ENCODE measurements around the gene SLC26A8.
"Not testable (repeated sequence)": the region's sequence is repeated elsewhere in the genome, so short reads cannot be mapped to it uniquely, and the experiment has no call there.

Gene SLC26A8

DNA sequence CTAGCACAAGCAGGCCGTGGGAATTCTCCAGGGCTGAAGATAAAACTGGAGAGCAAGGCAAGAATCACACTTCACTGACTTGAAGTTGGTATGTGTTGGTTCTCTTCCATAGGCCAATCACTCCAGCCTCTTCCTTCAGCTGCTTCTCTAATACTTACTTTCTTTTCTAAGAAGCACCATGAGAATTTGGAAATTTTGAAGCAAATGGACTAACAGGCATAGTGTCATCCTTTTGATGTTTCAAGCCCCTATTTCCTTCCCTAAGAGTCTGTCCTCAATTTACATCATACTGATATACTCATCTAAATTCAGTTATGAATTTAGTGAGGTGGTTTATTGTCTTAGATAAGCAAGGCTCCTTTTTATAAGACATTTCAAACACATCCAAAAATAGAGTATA is 24.0 kb downstream of the SLC26A8 start:
- no peak for DNase-seq

DNA sequence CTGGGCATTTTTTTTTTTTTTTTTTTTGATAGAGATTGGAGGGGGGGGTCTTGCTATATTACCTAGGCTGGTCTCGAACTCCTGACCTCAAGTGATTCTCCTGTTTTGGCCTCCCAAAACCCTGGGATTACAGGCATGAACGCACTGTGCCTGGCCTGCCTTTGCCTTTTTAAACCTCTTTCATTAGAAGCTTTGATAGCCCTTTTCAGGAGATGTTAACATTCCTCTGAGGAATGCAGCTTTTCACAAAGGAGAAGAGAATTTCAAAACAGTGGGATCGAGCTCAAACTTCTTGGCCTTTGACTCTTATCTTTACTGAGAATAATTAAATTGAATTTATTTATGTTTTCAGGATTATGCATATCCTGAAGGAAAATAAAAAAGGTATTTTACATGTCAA is 31.3 kb downstream of the SLC26A8 start:
- DNase-seq: no peak

DNA sequence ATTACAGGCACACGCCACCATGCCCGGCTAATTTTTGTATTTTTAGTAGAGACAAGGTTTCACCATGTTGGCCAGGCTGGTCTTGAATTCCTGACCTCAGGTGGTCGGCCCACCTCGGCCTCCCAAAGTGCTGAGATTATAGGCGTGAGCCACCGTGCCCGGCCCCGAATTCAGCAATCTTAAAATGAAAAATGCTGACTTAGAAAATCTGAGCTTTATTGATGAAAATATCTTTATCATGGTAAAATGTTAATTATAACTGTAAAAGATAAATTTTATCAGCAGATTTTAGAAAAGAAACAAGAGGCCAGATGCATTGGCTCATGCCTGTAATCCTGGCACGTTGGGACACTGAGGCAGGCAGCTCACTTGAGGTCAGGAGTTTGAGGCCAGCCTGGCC is 36.4 kb downstream of the SLC26A8 start:
- not testable (repeated sequence) for DNase-seq

DNA sequence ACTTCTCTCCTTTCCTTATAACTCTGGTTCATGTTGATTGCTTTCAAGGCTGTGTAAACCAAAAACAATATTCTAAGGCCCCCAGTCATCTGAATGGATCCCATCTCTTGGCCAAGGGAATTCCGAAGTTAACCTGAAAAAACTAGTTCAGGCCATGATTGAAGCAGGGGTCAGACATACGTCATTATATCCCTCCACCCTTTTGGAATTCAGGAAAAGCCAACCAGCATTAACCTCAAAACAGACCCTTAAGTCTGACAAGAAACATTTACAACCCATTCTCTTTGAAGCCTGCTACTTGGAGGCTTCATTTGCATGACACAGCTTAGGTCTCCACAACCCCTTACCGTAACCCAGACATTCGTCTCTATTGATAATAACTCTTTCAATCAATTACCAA is 39.7 kb downstream of the SLC26A8 start:
- no peak for DNase-seq

DNA sequence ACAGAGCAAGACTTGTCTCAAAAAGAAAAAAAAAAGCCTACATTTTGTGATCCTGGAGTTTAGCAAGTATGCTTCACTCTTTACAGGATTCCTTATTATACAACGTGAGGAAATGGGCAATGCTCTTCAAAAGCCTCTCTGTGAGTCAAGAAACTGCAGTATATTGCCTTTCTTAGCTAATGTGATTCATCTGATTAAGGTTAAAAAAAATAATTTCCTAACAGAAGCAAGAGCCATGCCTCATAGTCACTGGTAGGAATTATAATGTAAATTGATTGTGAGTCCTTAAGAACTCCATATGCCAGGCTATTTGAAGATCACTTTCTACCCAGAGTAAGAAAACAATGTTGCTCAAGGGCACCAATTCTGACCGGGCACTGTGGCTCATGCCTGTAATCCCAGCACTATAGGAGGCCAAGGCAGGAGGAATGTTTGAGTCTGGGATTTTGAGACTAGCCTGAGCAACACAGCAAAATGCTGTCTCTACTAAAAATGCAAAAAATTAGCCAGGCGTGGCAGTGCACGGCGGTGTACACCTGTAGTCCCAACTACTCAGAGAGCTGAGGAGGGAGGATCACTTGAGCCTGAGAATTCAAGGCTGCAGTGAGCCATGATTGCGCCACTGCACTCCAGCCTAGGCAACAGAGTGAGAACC is 43.3 kb downstream of the SLC26A8 start:
- DNase-seq: no peak

DNA sequence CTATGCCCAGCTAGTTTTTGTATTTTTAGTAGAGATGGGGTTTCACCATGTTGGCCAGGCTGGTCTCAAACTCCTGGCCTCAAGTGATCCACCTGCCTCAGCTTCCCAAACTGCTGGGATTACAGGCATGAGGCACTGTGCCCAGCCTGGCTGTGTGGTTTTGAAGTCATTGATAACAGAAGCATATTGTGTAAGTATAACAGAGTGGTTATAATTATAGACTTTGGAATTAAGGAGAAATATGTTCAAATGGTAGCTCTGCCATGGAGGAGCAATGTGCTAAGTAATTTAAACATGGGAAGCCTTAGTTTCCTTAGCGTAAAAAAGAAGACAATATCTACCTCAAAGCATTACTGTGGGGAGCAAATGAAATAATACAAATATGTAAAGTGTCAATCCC is 44.3 kb downstream of the SLC26A8 start:
- not testable (repeated sequence) for DNase-seq

DNA sequence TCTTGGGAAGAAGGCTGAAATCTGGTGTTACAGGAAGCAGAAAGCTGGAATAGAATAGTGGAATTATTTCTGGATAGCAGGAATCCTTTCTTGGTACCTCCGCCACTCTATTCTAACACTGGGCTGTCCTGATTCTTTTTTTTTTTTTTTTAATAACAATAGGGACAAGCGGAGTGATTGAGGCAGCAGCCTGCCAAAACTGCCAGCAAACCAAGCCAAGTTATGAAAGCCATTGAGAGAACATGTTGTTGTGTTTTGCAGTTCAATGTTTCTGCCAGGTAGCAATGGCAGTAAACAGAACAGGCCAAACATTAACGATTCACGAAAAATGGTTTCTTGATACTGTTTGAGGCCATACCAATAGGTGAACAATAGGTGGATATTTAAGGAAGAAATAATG is 47.1 kb downstream of the SLC26A8 start:
- no peak for DNase-seq

DNA sequence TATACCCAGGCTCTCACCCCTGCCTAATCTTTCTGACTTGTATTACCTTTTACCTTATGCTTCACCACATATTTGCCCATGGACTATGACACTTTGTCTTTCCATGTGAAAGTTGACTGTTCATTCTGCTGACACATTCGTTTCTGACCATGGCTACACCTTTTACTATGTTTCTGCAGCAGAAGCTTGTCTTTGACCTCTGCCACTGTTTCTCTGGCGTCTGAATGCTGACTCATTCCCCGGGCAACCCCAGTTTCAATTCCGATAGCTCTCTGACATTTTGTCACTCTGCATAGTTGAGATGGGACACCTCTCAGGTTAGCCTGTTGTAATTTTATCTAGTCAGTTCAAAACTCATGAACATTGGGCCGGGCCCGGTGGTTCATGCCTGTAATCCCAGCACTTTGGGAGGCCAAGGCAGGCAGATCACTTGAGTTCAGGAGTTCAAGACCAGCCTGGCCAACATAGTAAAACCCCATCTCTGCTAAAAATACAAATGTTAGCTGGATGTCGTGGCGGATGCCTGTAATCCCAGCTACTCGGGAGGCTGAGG is 50.7 kb downstream of the SLC26A8 start:
- DNase-seq: no peak

DNA sequence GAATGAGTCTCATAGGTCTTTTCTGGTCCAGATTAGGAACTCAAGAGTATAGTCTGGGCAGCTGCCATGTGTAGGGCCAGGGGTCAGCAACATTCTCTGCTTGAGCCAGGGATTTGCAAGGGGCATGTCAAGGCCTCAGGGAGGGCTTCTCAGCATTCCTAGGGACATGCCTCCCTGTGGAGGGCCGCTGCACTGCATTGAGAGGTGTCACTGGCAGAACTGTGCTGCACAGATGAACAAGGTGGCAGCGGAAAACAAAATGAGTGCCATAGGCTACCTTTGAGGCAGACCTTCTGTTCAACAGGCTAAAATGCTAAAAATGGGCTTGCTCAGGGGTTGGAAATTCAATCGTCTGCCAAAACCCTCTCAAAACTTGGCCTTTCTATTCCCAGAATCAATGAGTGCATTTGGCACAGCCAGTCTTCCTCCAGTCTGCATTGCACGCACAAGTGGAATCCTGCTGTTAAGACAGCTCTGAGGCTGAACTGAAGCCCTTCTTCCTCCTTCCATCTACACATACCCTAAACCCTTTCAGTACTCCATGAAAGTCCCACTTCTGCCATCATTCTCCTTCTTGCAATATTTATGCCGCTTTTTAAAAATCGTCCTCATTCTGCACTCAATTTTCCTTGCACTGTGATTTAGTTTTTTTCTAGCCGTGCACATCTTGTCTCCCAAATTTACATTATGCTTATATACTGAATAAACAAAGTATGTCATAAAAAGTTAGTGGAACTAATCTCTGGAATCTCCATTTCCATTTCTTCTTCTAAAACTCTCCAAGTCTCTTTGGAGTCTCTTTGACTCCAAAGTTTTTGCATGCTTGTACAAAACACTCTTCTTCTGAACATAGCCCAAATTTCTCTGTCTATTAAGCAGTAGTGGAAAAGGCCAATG is 51.7 kb downstream of the SLC26A8 start:
- DNase-seq: no peak

DNA sequence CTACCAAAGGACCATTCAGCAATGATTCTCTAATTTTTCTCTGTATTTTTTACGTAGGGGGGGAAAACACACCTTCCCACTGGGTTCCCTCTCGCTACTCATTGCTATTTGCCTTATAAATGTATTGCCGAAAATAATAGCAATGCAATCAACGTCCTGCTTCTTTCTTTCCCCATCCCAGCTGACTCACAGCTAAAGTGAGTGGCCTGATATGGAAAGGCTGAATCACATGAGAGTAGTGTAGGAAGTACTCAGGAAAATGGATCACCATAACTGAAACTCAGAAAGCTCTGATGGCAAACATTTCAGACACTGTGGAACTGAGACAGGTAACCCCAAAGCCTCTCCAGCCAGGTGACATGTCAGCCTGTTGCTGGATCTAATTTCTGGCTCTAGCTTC is 54.3 kb downstream of the SLC26A8 start:
- no peak for DNase-seq

DNA sequence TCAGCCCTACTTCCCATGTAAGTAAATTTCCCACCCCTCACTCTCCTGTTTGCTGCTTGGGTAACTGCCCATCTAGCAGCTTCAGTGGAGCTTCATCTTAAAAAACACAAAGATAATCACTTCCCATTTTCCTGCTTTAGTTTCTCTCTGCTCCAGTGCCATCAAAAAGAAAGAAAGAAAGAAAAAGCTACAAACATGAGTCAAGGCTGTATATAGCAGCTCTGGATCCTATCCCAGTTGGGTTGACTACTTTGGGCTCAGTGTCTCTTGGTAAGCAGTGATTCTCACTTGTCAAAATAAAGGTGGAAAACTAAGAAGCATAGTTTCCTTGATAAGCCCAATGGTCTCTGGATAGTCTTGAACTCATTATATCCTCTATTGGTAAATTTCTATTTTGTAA is 54.8 kb downstream of the SLC26A8 start:
- DNase-seq: no peak

DNA sequence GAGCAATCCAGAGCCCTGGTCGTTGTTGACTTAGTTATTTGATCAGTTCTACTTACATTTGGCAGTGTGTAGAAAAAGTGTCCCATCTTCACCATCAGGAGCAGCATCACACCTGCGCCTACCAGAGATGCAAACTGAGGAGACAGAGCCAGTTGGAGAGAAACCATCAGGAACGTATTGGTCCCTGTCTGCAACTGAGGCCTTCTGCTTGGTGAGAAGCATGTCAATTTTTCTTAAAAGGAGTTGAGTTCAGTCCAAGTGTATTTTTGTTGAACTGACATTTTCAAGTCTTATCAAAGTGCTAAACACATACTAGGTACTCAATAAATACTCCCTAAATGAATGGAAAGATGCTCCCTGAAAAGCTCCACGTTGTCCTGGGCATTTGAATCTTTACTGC is 55.6 kb downstream of the SLC26A8 start:
- no peak for DNase-seq

DNA sequence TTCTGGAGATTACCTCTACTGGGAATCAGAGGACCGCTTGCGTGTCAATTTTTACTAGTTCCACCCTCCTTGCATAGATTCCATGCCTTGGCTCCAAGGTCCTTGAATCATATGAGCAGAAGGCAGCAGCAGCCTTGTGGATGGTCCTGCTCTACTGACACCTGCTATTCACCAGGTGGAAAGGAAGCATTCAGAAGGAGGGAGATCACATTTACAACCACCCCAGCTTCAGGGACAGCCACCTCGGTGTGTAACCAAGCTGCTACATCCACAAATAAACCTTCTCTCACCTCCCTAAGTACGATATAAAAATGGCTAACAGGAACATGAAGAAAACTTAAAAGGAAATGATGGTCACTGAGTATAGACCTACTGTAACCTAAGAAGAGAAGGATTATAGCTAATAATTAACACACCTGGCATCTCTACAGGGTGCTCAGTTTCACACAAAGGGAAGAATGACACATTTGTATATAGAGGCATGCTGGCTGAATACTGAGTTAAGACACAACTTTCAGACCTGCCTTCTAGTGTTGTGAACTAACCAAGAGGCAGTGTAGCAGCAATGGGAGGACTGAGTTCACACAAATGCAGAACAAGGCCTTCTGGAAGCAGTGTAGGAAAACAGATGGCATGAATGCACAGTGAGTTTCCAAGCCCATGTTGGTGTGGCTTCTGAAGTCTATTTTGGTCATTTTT is 57.2 kb downstream of the SLC26A8 start:
- no peak for DNase-seq

DNA sequence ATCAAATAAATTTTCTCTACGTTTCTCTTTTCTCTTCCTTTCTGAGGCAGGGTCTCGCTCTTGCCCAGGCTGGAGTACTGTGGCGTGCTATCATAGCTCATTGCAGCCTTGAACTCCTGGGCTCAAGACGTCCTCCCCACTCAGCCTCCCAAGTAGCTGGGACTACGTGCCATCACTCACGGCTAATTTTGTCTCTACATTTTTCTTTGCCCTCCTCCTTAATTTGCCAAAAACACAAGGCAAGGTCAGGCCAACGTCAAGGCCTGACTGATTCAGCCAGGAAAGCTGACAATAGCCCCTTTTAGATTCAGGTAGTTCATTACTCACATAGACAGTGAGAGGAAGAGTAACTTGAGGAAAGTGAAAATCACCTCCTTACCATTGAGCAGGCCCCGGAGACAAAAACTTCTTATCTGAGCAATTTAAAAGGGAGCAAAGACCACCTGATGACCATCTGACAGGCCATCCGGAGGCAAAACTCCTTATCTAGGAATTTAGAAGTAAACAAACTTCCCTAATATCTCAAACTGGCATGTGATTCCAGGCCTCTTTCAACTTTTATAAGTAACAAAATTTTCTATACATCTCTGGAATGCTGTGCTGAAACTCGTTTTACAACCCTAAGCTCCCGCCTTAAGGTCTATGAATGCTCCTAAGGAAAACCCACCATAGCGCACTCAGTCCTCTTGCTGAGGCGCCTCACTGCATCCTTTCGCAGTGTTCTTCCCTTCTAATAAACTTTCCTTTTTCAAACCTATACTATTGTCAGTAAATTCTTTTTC is 61.5 kb downstream of the SLC26A8 start:
- DNase-seq: no peak

DNA sequence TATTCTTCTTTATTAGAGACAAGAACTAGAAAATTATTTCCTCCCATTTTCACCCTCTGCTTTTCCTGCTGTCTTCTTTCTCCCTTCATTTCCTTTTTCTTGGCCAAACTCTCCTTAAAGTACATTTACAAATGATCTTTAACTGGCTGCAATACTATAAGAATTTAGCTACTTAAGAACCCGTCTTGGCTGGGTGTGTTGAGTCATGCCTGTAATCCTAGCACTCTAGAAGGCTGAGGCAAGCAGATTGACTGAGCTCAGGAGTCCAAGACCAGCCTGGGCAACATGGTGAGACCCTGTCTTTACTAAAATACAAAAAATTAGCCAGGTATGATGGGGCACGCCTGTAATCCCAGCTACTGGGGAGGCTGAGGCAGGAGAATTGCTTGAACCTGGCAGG is 64.3 kb downstream of the SLC26A8 start:
- DNase-seq: no peak

DNA sequence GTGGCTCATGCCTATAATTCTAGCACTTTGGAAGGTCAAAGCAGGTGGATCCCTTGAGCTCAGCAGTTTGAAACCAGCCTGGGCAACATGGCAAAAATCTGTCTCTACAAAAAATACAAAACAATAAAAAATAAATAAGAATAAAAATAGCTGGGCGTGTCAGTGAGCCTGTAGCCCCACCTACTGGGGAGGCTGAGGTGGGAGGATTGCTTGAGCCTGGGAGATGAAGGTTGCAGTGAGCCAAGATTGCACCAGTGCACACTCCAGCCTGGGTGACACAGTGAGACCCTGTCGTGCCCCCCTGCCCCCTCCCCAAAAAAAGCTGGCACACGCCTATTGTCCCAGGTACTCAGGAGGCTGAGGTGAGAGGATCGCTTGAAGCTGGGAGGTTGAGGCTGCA is 68.5 kb downstream of the SLC26A8 start:
- DNase-seq: no peak

DNA sequence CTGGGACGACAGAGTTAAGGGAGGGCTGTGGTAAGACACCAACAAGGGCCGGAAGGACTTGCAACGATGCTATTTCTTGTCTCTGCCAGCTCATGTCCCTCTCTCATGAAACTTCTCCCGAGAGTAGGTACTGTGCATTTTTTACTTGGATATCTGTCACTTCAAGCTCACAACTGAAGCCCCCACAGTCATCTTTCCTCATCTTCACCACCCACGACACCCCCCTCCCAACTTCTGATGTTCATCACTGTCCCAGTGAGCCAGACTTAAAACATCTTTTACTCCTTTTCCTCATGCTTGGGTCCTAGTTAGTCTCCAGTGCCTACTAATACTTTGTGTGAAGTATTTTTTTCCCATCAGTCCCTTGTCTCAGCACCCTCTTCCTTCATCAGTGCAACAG is 68.9 kb downstream of the SLC26A8 start:
- no peak for DNase-seq

DNA sequence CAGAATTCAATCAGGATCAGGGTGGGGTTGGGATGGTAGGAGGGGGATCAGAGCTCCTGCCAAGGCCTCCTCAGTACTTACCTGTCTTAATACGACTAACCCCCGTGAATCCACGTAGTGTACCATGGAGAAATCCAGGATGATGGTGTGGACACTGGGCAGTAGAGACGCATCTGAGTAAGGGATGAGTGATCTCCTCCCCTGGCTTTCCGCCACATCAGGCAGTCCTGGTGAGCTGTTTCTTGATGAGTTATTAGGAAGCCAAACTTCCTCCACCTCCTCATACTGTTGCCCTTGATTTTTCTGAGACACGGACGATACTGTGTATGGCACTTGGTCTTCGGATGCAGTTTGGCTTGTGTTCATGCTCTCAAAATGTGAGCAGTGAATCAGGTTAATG is 69.4 kb downstream of the SLC26A8 start:
- DNase-seq: no peak

DNA sequence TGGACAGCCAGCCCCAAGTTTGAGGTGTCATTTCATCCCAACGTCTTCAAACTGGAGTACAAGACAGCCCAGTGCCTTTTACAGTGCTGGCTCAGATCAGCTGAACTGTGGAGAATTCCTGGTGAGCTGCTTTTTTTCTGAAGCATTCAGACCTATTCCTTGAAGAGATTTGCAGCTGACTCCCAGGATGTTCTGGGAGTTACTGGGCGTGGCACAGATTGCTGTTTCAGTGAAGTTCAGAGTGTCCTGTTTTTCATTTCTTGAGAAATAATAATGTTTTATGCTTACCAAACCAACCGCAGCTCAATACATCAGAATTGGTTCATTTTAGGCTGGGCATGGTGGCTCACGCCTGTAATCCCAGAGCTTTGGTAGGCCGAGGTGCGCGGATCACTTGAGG is 70.1 kb downstream of the SLC26A8 start:
- no peak for DNase-seq

DNA sequence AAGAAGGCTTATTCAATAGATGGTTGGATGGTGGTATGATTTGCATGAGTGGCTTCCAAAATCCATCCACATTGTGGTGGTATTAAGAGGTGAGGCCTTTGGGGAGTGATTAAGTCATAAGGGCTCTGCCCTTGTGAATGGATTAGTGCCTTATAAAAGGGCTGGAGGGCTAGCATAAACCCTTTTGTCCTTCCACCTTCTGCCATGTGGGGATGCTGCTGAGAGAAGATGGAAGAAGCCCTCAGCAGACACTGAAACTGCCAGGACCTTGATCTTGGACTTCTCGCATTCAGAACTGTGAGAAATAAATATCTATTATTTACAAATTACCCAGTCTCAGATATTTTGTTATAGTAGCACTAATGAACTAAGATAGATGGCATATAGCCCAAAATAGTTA is 75.7 kb downstream of the SLC26A8 start:
- no peak for DNase-seq

DNA sequence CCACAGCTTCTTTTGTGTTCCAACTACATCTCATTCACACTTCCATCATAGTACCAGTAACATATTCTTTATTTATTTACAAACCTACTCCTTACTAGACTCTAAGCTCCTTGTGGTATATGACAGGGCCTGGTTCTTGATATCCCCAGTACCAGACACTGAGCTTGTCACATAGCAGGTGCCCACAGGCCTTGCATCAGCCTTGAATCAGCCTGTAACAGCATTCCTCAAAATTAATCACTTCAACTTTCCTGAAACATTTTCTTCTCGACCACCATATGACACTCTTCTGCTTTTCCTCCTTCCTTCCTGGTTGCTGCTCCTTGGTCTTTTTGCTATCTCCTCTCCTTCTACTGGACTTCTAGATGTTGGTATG is 78.8 kb downstream of the SLC26A8 start:
- no peak for DNase-seq

DNA sequence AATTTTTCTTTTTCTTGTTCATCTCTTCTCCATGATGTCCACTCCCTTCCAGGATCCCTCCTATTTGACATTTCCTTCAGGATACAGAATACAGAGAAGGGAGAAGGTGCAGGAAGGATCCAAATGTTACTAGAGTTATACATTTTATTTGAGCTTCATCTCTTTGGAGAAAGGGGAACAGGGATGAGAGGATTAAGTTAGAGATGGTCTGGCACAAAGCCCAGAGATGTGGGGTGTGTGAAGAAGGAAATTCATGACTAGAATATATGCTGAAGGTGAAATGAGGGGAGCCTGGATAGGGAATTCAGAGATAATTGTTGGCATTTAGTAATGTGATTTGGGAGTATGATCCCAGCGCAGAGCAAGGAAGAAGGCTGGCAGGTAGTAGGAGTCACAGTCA is 81.1 kb downstream of the SLC26A8 start:
- no peak for DNase-seq

DNA sequence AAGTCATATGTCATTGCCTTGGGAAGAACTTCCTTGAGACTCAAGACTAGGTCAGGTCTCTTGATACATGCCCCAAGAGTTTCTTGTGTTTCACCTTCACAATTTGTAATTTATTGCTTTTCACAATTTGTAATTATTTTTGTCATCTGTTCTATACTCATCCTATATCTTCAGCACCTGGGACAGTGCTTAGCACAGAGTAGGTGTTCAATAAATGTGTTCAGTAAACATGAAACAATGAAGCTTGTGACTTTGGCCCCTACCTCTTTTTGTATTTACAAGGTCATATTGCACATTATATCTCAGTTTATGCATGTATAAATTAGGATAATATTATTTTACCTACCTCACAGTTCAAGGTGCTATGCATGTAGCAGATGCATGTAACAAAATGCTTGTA is 82.1 kb downstream of the SLC26A8 start:
- no peak for DNase-seq

All from stimulated activated CD4-positive, alpha-beta T cell treated with anti-CD3 and anti-CD28 coated beads, Interleukin-12 subunit alpha, Interleukin-12 subunit beta, amount 100 ng/mL, for 4 hours (primary cell).